ENCODE data around the gene DOCK9.

DOCK9 gene

DNA sequence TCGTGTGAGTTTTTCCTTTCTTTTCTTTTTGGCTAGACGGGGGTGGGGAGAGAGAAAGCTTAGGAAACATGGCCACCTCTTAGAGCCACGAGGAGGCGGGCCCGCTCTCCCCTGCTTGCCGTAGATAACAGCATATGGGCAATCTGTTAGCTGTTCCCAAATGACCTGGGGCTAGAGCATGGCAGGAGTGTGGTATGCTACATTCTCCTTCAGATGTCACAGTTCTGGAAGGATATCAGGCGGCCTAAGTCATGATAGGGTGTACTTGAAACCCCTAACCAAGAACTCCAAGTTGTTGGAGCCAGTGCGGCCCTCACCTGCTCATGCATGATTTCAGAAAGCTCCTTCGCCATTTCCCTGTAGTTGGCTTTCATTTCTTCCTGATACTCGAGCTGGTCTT, 181.1 kb downstream of the DOCK9 start:
- in situ Hi-C loops (cut with MboI; ENCODE audit: low pct_unique_long_range_greater_than_20kb, low sequenced_read_pairs) = no loop called here
- DNase-seq = no peak

DNA sequence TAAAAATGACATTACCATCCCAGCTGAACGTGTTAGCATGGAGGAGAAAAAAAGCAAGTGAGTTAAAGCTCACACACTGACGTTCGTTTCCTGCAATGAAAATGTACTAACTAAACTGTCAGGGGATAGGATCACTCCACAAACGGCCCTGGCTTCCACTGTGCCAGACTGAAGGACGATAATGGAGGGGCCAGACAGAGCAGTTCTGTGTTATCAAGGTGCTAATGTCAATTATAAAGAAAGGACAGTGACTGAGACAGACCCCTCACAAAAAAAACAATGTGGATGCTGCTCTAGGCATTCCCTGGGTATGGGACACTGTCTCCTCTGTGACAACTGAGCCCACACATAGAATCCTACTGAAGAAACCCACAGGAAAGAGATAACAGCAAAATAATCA, 181.7 kb downstream of the DOCK9 start:
- DNase-seq = no peak
- in situ Hi-C loops (cut with MboI; ENCODE audit: low pct_unique_long_range_greater_than_20kb, low sequenced_read_pairs) = no loop called here

DNA sequence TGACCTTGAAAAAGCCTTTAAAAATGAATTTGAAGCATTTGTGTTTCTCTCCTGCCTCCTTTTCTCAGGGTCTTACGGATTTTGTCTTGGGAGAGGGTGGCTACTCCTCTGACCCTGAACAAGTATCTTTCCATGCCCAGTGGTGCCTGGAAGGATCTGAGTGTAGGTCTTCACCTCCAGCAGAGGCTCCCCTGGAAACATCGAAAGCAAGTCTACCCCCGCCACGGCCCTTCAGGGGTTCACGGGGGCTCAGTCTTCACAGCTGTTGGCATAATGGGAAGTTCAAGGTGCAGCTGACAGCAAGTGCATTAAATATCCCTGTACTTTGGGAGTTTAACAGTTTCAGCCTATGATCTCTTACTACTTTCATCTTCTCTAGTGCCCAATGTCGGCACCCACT, 182.6 kb downstream of the DOCK9 start:
- no peak for DNase-seq
- in situ Hi-C loops (cut with MboI; ENCODE audit: low pct_unique_long_range_greater_than_20kb, low sequenced_read_pairs) = no loop called here

DNA sequence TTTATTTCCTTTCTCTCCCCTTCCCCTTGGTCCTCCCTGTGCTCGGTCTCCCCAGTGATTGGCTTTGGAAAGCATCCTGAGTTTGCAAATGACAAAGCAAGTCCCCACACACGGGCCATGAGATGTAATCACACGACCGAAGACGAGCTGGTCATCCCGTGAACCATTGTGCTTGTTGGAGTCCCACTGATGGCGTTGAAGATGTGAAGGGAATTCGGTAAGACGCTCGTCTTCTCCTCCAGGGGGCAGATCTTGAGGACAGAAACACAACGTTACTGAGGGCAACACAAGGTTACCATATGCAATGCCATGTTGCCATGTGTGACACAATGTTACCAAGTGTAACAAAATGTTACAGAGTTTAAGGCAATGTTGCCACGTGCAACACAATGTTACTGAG, 183.4 kb downstream of the DOCK9 start:
- no peak for DNase-seq
- in situ Hi-C loops (cut with MboI; ENCODE audit: low pct_unique_long_range_greater_than_20kb, low sequenced_read_pairs) = no loop called here

DNA sequence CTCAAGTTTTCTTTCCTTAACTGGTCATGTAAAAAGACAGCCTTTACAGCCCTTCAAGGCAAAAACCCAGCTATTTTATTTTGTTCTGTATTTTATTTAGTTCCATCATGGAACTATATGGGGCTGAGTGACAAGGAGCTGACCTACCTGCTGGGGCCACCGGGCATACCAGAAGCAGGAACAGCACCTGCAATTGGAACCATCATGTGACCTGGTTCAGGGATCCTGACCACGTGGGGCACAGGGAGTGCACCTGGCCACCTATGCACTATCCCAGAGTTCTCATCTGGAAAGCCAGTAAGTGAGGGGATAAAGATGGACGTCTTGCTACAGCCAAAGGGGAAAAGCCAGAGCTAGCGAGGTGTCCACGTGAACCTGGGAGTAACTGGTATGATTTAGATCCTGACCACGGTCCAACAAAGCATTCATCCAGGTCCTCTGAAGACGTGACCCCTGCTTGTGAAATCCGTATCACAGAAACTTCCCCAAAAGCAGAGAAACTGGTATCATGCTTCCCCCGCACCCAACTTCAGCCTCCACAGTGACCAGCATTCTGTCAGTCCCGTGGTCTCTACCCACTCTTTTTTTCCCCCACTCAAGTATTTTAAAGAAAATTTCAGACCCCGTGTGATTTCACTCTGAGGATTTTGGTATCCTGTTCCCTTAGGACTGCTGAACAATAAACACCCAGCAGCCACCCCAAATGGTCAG, 184.9 kb downstream of the DOCK9 start:
- no peak for DNase-seq
- in situ Hi-C loops (cut with MboI; ENCODE audit: low pct_unique_long_range_greater_than_20kb, low sequenced_read_pairs) = no loop called here

DNA sequence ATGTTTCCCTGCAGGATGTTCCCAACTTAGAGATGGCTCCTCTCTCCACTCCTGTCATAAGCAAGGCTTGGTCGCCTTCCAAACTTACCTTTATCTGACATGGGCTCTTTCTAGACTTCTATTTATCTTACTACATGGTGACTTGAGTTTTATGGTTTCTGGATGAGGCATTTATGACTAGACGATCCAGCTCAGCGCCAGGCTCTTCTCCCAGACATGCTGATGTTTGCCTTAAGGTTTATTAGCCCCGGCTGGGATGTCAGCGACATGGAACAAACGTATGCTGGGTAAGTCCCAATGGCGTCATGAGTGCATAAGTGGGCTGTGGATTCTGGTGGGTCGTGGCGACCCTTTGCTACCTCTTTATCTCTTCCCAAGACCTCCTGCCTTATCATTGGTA, 185.5 kb downstream of the DOCK9 start:
- DNase-seq = no peak

DNA sequence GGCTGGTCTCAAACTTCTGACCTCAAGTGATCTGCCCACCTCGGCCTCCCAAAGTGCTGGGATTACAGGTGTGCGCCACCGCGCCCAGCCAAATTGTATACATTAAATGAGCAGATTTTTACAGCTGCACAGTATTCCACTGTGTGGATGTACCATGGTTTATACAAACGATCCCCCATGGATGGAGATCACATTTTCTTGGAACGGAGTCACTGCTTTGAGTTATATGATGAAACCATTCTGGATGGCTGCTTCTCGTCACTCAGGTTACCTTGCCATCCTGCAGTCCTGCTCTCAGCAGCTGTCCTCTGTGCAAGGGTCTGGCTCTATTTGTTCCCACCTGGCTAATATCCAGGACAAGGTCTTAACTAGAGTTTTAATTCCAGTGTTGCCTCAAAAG, 186.3 kb downstream of the DOCK9 start:
- no peak for DNase-seq
- in situ Hi-C loops (cut with MboI; ENCODE audit: low pct_unique_long_range_greater_than_20kb, low sequenced_read_pairs) = no loop called here

More for the DNA sequence above, 185.5 kb downstream of the DOCK9 start:
- in situ Hi-C loops (cut with MboI; ENCODE audit: low pct_unique_long_range_greater_than_20kb, low sequenced_read_pairs) = no loop called here

DNA sequence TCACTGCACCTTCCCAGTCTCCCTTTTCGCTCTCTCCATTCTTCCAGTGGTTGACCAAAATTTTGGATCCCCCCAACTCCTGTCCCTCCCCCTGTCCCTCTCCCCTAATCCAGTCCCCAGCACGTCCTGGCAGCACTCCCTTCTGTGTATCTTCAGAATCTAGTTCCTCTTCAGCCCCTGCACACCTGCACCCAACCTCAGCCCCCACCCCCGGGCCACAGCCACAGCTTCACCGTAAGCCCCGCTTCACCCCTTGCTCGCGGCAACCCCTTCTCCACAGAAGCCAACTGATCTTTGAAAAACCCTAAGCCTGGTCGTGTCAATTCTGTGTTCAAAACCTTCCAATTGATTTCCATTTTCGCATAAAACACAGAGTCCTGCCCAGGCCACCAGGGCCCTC, 189.9 kb downstream of the DOCK9 start:
- no peak for DNase-seq
- in situ Hi-C loops (cut with MboI; ENCODE audit: low pct_unique_long_range_greater_than_20kb, low sequenced_read_pairs) = no loop called here

DNA sequence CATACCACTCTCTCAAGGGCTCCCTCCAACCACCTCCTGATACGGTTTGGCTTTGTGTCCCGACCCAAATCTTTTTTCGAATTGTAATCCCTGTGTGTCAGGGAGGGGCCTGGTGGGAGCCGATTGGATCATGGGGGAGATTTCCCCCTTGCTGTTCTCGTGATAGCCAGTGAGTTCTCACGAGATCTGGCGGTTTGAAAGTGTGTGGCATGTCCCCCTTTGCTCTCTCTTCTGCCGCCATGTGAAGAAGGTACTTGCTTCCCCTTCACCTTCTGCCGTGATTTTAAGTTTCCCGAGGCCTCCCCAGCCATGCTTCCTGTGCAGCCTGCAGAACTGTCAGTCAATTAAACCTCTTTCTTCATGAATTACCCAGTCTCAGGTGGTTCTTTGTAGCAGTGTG, 190.7 kb downstream of the DOCK9 start:
- in situ Hi-C loops (cut with MboI; ENCODE audit: low pct_unique_long_range_greater_than_20kb, low sequenced_read_pairs) = no loop called here
- DNase-seq = no peak

DNA sequence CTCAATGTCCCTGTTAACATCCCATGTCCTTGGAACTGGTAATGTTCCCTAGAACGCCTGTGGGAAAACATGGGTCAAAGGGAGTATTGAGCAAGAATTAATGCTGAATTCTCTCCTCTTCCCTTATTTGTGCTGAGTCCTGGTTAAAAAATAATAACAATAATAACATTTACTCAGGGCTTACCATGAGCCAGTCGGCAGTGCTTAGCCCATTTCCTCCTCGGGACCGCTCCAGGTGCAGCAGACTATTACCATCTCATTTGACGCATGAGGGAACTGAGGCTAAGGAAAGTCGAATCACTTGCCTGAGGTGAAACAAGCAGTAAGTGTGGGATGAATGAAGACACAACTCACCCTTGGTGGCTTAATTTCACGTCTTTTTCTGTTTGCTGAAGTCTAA, 191.8 kb downstream of the DOCK9 start:
- in situ Hi-C loops (cut with MboI; ENCODE audit: low pct_unique_long_range_greater_than_20kb, low sequenced_read_pairs) = no loop called here
- DNase-seq = no peak

DNA sequence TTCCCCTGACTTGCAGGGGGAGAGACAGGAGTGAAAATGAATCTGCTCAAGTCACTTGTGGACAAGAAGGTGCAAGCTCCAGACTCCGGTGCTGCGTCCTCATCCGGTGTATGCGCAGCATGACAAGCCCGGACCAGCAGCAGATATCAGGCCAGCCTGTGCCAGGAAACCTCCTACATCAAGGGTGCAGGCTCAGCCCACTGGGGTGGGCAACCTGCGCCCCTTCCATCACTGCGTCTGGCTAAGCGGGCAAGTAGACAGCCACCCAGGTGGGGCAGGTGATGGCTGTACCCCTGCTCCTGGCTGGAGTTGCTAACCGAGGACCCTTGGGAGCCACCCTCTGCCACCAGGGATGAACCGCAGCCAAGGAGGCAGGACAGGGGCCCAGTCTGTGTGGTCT, 192.5 kb downstream of the DOCK9 start:
- in situ Hi-C loops (cut with MboI; ENCODE audit: low pct_unique_long_range_greater_than_20kb, low sequenced_read_pairs) = no loop called here
- no peak for DNase-seq

DNA sequence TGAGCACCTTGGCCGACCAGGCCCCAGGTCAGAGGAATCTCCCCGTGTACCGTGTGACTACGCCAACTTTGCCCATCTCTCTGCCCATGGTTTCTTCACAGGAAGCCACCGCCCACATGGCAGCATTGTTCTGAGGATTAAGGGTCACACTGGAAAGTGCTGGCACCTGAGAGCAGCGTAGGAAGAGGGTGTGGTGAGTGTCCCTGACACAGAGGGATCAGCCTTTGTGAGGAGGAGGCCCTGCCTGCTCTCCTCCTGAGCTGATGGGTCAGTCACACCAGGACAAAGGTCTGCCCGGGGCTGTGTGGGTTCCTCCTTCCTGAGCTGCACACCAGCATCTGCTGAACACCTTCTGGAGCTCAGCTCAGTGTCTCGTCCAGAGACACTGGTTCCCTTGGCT, 193.2 kb downstream of the DOCK9 start:
- no peak for DNase-seq
- in situ Hi-C loops (cut with MboI; ENCODE audit: low pct_unique_long_range_greater_than_20kb, low sequenced_read_pairs) = no loop called here

DNA sequence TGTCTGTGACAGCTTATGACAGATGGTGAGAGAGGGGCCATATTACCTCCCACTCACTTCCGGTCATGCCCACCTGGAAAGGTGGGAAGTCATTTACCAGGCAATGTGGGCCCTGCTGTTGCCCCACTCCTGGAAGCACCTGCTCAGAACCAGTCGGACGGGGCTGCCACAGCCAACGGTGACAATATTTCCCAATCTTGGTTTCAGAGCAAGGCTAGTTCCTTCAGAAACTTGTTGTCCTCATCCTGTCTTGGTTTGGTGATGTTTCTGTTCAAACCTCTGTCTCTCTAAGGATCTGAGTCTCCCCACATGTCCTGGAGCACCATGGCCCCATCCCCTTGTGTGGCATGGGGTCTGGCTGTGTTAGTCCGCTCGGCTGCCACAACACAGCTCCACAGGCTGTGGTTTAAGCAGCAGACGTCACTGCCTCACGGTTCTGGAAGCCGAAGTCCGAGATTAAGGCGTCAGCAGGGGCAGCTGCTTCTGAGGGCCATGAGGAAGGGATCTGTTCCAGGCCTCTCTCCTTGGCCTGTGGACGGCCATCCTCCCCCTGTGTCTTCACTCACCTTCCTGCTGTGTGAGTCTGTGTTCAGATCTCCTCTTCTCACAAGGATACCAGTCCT, 193.9 kb downstream of the DOCK9 start:
- no peak for DNase-seq
- in situ Hi-C loops (cut with MboI; ENCODE audit: low pct_unique_long_range_greater_than_20kb, low sequenced_read_pairs) = no loop called here

DNA sequence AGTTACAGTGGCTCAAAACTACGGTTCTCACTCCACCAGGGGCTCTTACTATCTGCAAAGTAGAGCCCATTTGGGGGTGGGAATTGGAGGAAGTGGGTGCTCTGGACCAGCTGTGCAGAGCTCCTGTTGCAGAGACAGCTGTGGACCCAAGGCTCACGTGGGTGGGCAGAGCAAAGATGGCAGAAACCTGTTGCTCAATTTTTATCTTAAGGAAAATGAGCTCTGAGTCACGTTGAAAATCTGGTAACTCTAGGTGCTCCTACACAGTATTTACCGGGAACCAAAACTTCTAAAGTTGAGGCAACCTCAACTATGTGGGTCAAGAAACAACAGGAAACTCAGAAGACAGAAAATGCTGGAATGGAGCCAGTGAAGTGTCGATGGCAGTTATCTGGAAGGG, 195.2 kb downstream of the DOCK9 start:
- in situ Hi-C loops (cut with MboI; ENCODE audit: low pct_unique_long_range_greater_than_20kb, low sequenced_read_pairs) = no loop called here
- DNase-seq = no peak

DNA sequence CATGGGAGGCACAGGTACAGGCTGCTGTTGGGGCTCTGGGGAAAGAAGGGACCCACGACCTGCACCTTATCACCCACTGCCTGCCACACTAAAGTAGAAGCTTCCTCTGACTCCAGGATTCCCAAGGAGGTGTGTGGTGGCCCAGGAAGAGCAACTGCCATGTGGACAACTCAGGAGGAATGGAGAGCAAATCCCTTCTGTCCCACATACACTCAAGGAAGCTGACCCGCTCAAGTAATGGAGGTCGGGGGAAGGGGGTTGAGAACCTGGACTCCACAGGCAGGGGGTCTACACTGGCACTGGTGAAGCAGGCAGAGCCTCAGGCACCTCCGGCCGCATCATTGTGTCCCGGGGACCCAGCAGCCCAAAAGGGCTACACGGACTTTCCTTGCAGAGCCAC, 196.0 kb downstream of the DOCK9 start:
- in situ Hi-C loops (cut with MboI; ENCODE audit: low pct_unique_long_range_greater_than_20kb, low sequenced_read_pairs) = no loop called here
- no peak for DNase-seq

DNA sequence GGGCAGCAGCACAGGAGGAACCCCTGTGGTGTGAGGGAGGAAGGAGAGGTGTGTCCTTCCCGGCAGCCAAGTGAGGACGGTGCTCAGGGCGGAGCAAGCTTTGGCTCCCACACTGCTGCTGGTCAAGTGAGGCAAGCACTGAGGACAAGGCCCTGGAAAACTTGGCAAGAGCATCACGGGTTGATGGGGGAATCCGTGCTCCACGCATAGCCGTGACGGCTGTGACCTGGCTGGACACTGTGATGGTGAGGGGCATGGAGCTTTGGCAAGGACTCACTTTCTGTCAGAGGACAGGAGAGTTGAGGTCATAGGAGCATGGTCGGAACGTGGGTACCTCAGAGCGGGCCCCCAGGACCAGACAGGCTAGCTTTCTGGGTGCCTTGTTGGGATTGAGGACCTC, 196.4 kb downstream of the DOCK9 start:
- DNase-seq = no peak
- in situ Hi-C loops (cut with MboI; ENCODE audit: low pct_unique_long_range_greater_than_20kb, low sequenced_read_pairs) = no loop called here

DNA sequence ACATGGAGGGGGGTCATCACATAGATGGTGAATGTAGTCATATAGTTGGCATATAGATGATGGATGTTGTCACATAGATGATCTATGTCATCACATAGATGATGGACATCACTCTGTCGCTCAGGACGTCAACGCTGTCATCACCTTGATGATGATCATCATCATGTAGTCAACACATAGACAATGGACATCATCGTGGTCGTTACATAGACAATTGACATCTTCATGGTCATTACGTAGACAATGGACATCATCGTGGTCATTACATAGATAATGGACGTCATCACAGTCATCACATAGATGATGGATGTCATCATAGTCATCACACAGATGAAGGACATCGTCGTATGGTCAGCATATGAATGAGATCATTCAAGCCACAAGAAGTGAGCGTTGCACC, 196.8 kb downstream of the DOCK9 start:
- DNase-seq = no peak
- in situ Hi-C loops (cut with MboI; ENCODE audit: low pct_unique_long_range_greater_than_20kb, low sequenced_read_pairs) = no loop called here

DNA sequence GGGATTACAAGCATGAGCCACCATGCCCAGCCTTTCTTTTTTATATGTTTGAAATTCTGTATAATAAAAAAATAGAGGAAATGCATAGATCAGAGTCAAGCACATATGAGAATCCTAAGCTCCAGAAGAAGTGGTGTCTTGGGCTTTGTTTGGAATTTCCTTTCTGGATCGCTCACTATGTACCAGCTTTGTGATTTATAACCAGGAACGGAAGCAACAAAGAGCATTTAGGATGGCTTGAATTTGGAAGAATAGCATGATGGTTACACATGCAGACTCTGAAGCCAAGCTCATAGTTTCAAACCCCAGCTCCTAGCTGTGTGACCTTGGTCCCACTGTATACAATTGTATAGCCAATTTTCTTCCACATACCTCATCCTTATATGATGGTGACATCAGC, 197.4 kb downstream of the DOCK9 start:
- DNase-seq = no peak
- in situ Hi-C loops (cut with MboI; ENCODE audit: low pct_unique_long_range_greater_than_20kb, low sequenced_read_pairs) = no loop called here

DNA sequence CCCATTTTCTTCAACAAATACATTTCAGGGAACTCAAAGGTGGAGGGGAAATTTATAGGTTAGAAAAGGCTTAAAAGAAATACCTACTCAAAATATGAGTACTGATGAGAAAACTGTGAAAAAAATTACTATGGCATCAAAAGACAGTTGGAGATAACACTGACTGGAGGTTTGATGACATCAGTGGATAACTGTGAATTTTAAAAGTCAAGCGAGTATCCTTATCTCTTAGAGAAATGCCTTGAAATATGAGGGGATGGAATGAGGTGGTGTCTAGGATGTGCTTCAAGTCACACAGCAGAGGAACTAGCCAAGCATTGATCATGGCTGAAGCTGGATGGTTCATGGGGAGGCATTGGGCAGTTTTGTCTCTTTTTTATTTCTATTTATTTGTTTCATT, 198.2 kb downstream of the DOCK9 start:
- in situ Hi-C loops (cut with MboI; ENCODE audit: low pct_unique_long_range_greater_than_20kb, low sequenced_read_pairs) = no loop called here
- DNase-seq = no peak

DNA sequence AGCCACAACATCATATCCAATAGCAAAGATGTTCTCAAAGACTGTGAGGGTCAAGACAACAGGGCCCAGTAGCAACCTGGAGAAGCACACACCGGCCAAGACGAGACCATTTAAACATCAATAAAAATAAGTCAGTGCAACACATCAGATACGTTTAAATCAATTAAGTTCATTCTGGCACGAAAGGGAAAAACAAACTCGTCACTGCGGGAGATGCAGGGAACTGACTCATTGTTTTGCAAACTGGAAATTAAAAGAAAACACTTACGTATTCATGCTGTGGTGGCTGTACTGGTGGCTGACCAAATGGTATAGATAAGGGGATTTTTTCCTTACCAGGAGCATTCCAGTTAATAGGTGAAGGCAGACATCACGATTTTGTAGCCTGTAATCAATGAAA, 199.1 kb downstream of the DOCK9 start:
- no peak for DNase-seq
- in situ Hi-C loops (cut with MboI; ENCODE audit: low pct_unique_long_range_greater_than_20kb, low sequenced_read_pairs) = no loop called here

DNA sequence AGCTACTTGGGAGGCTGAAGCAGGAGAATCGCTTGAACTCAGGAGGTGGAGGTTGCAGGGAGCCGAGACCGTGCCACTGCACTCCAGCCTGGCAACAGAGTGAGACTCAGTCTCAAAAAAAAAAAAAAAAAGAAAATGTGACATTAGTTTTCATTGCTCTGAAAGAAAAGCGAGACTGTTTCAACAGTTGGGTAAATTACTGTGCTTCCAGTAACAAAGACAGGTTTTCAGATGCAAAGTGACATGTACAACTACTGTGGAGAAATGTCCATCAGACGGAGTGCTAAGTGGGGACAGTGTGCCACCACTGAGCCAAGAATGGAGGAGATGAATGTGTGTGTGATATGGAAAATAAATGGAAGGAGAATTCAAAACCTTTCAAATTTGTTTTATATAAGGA, 201.2 kb downstream of the DOCK9 start:
- in situ Hi-C loops (cut with MboI; ENCODE audit: low pct_unique_long_range_greater_than_20kb, low sequenced_read_pairs) = no loop called here
- no peak for DNase-seq

All from KBM-7 (cell line).